Measurements from ENCODE around the gene TENM4.
A peak's percentile ranks its signal among the peaks of the same experiment; 100 is the strongest.

TENM4 gene

GRCh38 chr11:78786086-78786485 is 654.7 kb downstream of the TENM4 start:
- DNase-seq (ENCODE audit: low spot score) = no peak

- peak; percentile 45 for DNase-seq (ENCODE audit: low spot score)
Observed at GRCh38 chr11:78784321-78785061, 656.3 kb downstream of the TENM4 start.

GRCh38 chr11:78783846-78784245 is 657.0 kb downstream of the TENM4 start:
- no peak for DNase-seq (ENCODE audit: low spot score)

- DNase-seq (ENCODE audit: low spot score) = no peak
Observed at GRCh38 chr11:78783301-78783700, 657.5 kb downstream of the TENM4 start.

- DNase-seq (ENCODE audit: low spot score) = no peak
Observed at GRCh38 chr11:78782725-78783124, 658.1 kb downstream of the TENM4 start.

- no peak for DNase-seq (ENCODE audit: low spot score)
Observed at GRCh38 chr11:78780889-78781288, 659.9 kb downstream of the TENM4 start.

GRCh38 chr11:78773492-78773891 is 667.3 kb downstream of the TENM4 start:
- no peak for DNase-seq (ENCODE audit: low spot score)

- DNase-seq (ENCODE audit: low spot score) = no peak
Observed at GRCh38 chr11:78773077-78773476, 667.8 kb downstream of the TENM4 start.

- DNase-seq (ENCODE audit: low spot score) = no peak
Observed at GRCh38 chr11:78772186-78772585, 668.6 kb downstream of the TENM4 start.

GRCh38 chr11:78770931-78771330 is 669.9 kb downstream of the TENM4 start:
- DNase-seq (ENCODE audit: low spot score) = no peak

- no peak for DNase-seq (ENCODE audit: low spot score)
Observed at GRCh38 chr11:78768971-78769370, 671.9 kb downstream of the TENM4 start.

- no peak for DNase-seq (ENCODE audit: low spot score)
Observed at GRCh38 chr11:78768345-78768744, 672.5 kb downstream of the TENM4 start.

- DNase-seq (ENCODE audit: low spot score) = no peak
Observed at GRCh38 chr11:78767027-78767932, 673.5 kb downstream of the TENM4 start.

- no peak for DNase-seq (ENCODE audit: low spot score)
Observed at GRCh38 chr11:78764946-78765345, 675.9 kb downstream of the TENM4 start.

GRCh38 chr11:78763664-78764063 is 677.2 kb downstream of the TENM4 start:
- no peak for DNase-seq (ENCODE audit: low spot score)

GRCh38 chr11:78762105-78762504 is 678.7 kb downstream of the TENM4 start:
- DNase-seq (ENCODE audit: low spot score) = no peak

GRCh38 chr11:78759071-78759470 is 681.8 kb downstream of the TENM4 start:
- DNase-seq (ENCODE audit: low spot score) = no peak

- DNase-seq (ENCODE audit: low spot score) = peak; percentile 20
Observed at GRCh38 chr11:78753297-78753696, 687.5 kb downstream of the TENM4 start.

GRCh38 chr11:78752494-78752893 is 688.3 kb downstream of the TENM4 start:
- no peak for DNase-seq (ENCODE audit: low spot score)

GRCh38 chr11:78748918-78749690 is 691.7 kb downstream of the TENM4 start:
- DNase-seq (ENCODE audit: low spot score) = no peak

GRCh38 chr11:78744949-78745348 is 695.9 kb downstream of the TENM4 start:
- DNase-seq (ENCODE audit: low spot score) = no peak

GRCh38 chr11:78744202-78744601 is 696.6 kb downstream of the TENM4 start:
- DNase-seq (ENCODE audit: low spot score) = no peak
